ENCODE data around the gene RCAN2.

The RCAN2 gene

DNA sequence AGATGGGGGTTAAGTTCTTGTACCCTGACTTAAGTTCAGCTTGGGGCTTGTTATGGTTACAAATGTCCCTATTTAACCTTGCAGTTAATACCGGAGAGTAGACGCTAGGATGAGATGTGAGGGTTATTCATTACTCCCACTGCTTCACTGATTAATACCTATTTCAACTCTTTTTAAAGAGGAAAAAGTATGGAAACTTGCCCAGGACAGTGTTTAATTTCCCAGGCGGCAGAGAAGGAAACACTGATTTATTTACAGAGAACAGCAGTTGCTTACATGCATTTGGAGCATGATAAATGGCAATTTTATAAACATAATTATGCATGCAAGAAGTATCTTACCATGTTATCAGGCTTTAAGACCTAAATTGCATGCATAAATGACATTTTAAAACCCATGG lies 137.7 kb downstream of the RCAN2 start:
- Histone ChIP-seq H3K4me3 (replicated peaks; ENCODE audit: low read depth, low read length) (no peak overlapping the region), H3K27me3 (replicated peaks; ENCODE audit: control insufficient read depth, insufficient read depth, low read length) (no peaks in the 10 kb centered on the region), H3K36me3 (ENCODE audit: control insufficient read depth, insufficient read depth, low read length) (no peaks in the 10 kb centered on the region)
- TF ChIP-seq, protein P1, sequence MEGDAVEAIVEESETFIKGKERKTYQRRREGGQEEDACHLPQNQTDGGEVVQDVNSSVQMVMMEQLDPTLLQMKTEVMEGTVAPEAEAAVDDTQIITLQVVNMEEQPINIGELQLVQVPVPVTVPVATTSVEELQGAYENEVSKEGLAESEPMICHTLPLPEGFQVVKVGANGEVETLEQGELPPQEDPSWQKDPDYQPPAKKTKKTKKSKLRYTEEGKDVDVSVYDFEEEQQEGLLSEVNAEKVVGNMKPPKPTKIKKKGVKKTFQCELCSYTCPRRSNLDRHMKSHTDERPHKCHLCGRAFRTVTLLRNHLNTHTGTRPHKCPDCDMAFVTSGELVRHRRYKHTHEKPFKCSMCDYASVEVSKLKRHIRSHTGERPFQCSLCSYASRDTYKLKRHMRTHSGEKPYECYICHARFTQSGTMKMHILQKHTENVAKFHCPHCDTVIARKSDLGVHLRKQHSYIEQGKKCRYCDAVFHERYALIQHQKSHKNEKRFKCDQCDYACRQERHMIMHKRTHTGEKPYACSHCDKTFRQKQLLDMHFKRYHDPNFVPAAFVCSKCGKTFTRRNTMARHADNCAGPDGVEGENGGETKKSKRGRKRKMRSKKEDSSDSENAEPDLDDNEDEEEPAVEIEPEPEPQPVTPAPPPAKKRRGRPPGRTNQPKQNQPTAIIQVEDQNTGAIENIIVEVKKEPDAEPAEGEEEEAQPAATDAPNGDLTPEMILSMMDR (IDR thresholded peaks at IDR 0.05; ENCODE audit: insufficient read depth, low read length, poor library complexity, severe bottlenecking), result no peak
- DNase-seq (ENCODE audit: extremely low read depth, insufficient read length), result no peak

DNA sequence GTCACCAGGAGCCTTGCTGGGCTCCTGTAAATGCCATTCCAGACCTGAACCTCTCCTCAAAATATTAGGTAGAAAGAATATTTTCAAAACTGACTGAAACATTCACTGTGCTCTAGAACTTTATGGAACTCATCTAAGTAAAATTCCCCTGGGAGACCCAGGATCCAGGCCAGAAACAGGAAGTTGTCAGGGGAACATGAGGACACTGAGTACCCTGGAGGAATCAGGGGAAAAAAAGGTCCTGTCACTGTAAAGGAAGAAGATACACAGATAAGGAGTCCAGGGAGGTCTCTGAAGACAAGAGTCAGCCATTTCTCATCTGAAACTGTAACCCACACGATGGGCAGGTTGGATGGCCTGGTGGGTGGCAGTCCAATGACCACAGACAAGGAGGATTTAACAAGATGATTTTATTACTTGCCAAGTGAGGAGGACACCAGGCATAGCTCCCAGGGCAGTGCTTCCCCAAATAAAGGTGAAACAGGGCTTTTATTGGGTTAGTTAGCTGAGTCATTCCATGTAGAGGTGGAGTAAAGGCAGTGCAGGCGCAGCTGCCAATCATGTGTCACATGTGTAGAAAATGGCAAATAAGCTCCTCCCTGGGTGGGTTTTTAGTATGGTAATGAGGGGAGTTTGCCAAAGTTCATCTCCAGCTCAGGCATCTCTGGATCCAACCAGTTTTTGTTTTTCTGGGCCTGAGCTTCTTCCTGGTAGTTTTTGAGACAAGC lies 138.5 kb downstream of the RCAN2 start:
- DNase-seq (ENCODE audit: extremely low read depth, insufficient read length), result no peak
- H3K36me3 ChIP-seq (ENCODE audit: control insufficient read depth, insufficient read depth, low read length), result no peaks in the 10 kb centered on the region
- TF ChIP-seq, protein P1 (IDR thresholded peaks at IDR 0.05; ENCODE audit: insufficient read depth, low read length, poor library complexity, severe bottlenecking), result no peak
- H3K27me3 ChIP-seq (replicated peaks; ENCODE audit: control insufficient read depth, insufficient read depth, low read length), result no peaks in the 10 kb centered on the region; the same call in 1 of the 2 replicates
- H3K4me3 ChIP-seq (replicated peaks; ENCODE audit: low read depth, low read length), result no peak overlapping the region

DNA sequence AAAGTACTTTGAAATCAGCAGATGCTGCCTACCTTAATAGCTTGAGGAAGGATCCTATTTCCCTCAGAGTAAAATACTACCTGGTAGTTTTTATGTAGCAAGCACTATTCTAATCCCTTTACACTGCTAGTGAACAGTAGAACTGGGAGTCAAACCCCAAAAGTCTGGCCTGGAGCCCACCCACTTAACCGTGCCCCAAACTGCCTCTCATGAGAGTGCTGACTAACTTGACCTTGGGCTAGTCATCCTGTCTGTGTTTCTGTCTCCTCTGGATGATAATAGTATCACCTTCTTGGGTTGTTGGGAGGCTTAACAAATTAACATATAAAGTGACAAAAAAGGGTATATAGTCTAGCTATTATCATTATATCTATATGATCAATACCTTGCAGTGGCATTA lies 140.5 kb downstream of the RCAN2 start:
- TF ChIP-seq, protein P1 (IDR thresholded peaks at IDR 0.05; ENCODE audit: insufficient read depth, low read length, poor library complexity, severe bottlenecking), result no peak
- H3K4me3 ChIP-seq (replicated peaks; ENCODE audit: low read depth, low read length), result no peak overlapping the region
- DNase-seq (ENCODE audit: extremely low read depth, insufficient read length), result no peak
- H3K36me3 ChIP-seq (ENCODE audit: control insufficient read depth, insufficient read depth, low read length), result no peaks in the 10 kb centered on the region
- H3K27me3 ChIP-seq (replicated peaks; ENCODE audit: control insufficient read depth, insufficient read depth, low read length), result no peaks in the 10 kb centered on the region; the same call in 1 of the 2 replicates

DNA sequence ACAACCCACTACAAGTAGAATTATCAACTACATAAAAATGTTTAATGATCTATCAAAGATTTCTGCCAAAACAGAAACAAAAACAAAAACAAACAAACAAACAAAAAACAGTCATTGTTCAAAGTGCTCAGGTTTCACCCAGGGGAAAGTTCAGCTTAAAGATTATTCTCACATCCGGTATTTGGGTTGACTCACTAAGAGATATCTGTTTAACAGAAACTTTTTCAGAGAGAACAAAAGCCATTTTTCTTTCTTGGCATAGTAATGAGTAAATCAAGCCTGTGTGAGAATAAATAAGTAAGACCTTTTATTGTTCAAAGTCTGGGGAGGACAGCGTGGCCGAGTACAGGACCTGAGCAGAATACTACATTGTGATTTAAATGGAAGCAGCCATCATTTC lies 143.6 kb downstream of the RCAN2 start:
- TF ChIP-seq, protein P1 (IDR thresholded peaks at IDR 0.05; ENCODE audit: insufficient read depth, low read length, poor library complexity, severe bottlenecking), result no peak

DNA sequence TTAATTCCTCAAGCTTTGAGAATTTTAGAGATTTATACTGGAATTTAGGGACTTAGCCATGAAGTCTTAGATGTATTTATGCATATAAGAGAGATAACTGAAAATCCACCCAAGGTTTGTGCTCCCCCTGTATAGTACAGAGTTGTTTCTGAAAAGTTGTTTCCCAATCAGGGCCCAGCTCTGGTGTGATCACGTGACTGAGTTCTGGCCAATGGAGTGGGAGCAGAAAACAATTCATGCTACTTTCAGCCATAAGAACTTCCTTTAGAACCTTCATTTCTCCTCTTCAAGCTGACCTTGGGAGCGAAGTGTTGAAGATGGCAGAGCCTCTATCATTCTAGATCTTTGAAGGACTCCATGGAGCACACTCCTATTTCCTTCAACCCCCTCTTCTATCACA lies 151.0 kb downstream of the RCAN2 start:
- H3K27me3 ChIP-seq (replicated peaks; ENCODE audit: control insufficient read depth, insufficient read depth, low read length), result no peaks in the 10 kb centered on the region; the same call in 1 of the 2 replicates
- no peaks in the 10 kb centered on the region for H3K36me3 ChIP-seq (ENCODE audit: control insufficient read depth, insufficient read depth, low read length)
- H3K4me3 ChIP-seq (replicated peaks; ENCODE audit: low read depth, low read length), result no peak overlapping the region
- TF ChIP-seq, protein P1 (IDR thresholded peaks at IDR 0.05; ENCODE audit: insufficient read depth, low read length, poor library complexity, severe bottlenecking), result no peak
- DNase-seq (ENCODE audit: extremely low read depth, insufficient read length), result no peak

More for the DNA sequence above, 143.6 kb downstream of the RCAN2 start:
- H3K4me3 ChIP-seq (replicated peaks; ENCODE audit: low read depth, low read length), result no peak overlapping the region
- H3K27me3 ChIP-seq (replicated peaks; ENCODE audit: control insufficient read depth, insufficient read depth, low read length), result no peaks in the 10 kb centered on the region; the same call in 1 of the 2 replicates
- H3K36me3 ChIP-seq (ENCODE audit: control insufficient read depth, insufficient read depth, low read length), result no peaks in the 10 kb centered on the region
- no peak for DNase-seq (ENCODE audit: extremely low read depth, insufficient read length)

Measured in GM06990 (cell line).